HG02610 (cell line): ENCODE measurements around the gene UBE2O.

ENCODE experiments used
- ATAC-seq: cut with Tn5 transposase; IDR thresholded peaks from one replicate; pipeline ENCODE4 v1.9.1; 2021; ENCODE audit warnings: mild to moderate bottlenecking, moderate library complexity; ENCODE audit not compliant: unreplicated experiment

Gene UBE2O

DNA sequence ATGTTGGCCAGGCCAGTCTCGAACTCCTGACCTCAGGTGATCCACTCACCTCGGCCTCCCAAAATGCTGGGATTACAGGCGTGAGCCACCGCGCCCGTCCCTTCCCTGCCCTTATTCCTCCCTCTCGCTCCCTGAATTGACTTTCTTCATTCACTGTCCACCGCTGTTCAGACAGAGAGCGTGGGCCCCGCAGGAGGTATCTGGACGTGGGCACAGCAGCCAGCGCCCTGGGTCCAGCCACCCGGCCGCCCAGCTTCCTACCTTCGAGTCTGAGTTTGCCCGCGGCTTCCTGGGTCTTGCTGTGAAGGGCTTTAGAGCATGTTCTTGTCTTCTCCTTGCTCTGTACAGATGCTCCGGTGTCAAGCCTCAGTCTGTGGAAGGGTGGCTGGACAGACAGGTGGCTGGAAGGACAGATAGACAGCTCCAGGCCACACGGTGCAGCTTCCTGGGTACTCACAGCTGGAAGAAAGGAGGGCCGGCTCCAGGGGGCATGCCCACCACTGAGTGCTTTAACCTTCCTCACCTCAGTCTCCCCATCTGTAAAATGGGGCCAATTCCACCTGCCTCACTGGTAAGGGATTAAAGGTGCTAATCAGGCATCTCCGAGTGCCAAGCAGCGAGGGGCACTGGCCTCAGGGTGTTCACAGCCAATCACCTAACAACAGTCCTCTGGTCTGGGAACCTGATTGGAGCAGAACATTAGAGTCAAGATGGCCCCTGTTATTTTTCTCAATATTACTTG, 34.7 kb upstream of the UBE2O start:
- no peak for ATAC-seq

DNA sequence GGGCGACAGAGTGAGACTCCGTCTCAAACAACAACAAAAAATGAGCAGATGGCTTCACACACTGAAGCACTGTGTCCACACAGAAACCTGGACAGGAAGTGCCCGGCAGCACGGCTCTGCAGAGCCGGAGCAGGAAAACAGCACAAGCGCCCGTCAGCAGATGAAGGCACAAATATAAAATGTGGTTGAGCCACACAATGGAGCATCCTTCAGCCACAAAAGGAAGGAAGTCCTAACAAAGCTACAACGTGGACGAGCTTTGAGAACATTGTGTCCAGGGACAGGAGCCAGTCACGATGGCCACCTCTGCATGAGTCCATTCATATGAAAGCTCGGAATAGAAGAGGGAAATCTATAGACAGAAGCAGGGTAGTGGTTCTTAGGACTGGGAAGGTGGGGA, 32.6 kb upstream of the UBE2O start:
- ATAC-seq: no peak

DNA sequence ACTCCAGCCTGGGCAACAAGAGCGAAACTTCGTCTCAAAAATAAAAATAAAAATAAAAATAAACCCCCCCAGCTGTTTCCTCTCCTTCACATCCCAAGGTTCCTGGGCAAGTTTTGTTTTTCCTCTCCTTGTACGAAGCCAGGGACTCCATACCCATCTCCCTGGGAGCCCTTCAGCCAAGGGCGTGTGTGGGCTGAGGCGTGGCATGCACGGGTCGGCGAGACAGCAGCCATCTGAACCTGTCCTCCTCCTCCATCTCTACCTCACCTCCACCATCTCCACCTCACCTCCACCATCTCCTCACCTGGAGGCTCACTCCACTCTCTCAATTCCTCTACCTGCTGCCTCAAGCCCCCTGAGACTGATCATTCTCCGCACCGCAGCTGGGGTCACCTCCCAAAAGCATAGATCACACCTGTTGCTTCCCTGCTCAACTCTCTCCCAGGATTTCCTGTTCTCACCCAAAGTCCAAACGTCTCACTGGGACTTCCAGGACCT, 31.3 kb upstream of the UBE2O start:
- no peak for ATAC-seq

DNA sequence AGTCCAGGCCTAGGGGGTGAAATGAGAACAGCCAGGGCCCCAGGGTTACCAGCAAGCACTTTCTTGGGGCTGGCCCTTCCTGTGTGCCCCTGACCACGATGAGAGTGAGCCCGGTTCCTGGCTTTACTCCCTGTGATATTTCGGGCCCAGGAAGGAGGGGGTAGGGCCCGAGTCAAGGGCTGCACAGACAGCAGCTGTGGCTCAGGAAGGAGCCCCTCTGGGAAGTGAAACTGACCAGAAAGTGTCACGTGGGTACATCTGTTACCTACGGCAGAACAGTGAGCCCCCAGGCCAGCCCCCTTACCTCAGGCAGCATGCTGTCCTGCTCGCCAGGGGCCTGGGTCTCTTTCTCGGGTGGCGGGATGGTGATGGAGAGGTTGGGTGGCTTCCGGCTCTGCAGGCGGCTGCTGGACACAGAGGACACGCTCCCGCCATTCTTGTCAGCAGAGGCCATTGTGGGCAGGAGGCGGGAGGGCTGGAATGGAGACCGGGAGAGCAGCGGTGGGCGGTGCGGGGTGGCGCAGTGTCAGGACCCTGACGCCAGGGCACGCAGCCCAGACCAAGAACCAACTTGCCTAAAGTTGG, 28.2 kb upstream of the UBE2O start:
- peak; percentile 53 for ATAC-seq

DNA sequence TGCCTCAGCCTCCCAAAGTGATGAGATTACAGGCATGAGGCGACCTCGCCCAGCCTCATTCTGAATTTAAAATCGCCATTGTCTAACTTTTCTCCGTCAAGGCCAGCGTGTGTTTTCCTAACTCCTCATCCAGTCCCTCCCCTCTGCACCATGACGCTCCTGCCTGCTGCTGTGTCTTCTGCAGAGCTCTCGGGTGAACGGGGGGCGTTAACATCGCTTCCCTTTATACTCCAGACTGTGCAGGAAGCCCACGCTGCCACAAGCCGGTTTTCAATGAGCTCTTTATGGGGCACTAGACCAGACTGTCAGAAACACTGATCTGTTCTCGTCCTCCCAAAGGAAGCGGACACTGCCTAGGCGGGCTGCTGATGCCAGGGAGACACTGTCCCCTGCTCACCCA, 27.7 kb upstream of the UBE2O start:
- peak; percentile 9 for ATAC-seq

DNA sequence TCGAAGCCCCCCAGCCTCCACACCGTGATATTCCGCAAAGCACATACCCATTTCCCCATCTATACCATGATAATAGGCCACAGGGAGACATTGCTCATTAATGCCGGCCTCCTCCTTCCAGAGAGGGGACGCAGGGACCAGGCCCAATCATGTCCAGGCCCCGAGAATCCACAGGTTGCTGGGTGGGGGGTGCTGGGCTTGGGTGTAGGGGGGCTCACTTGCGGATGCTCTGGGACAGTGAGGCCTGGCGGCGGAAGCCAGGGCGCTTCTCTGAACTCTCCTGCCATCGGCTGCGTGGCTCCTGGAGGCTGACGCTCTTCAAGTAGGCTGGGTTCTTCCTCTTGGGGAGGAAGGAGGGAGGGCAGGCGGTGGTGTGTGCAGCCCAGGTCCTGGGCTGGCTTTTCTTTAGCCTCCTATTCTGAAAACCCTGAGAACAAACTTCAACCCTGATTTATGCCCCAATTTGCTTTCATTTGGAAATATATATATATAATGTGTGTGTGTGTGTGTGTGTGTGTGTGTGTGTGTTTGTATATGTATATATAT, 26.6 kb upstream of the UBE2O start:
- ATAC-seq: no peak

DNA sequence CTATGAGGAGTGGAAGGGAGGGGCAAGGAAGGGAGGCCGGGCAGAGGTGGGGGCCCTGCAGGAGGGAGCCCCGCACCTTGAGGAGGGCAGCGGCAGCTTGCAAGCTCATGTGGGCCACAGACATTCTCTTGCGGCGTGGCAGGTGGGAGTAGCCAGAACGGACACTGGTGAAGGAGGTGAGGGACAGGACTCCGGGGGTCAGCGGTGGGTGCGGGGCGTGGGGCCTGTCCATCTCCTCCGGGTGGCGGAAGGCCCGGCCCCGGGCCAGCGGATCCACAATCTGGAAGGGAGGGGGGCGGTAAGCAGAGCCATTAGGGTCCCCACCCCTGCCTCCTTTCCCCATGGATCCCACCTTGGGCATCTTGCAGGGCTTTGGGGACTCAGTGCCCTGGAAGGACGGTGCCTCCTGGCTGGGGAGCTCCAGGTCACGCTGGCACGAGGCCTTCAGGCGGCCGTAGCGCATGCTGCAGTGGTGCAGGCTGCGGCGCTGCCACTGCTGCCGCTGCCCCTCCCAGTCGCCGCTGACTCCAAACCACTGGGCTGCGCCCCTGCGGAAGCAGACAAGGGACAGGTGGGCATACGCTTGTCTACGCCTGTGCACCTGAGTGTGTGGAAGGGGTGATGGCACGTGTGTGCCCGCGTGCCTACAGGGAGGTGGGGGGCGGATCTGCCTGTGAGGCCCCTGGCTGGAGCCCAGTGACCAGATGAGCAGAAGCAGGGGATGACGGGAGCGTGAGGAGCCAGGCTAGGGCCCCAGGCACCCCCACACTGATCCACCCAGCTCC, 26.0 kb upstream of the UBE2O start:
- no peak for ATAC-seq

DNA sequence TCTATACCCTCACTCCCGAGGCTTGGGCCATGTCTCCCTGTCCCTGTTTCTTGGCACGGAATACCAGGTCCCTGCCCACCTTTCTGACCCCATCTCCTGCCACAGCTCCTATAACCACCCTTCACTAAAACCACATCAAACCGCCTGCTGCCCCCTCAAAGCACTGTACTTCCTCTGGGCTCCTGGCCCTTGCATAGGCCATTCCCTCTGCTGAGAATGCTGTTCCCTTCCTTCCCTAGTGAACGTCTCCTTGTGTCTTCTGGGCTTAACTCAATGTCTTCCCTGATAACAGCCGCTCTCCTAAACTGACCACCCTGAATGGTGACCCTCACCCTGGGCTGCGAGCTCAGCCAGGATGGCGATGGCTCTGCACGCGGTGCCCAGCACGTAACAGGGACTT, 25.1 kb upstream of the UBE2O start:
- ATAC-seq: no peak

DNA sequence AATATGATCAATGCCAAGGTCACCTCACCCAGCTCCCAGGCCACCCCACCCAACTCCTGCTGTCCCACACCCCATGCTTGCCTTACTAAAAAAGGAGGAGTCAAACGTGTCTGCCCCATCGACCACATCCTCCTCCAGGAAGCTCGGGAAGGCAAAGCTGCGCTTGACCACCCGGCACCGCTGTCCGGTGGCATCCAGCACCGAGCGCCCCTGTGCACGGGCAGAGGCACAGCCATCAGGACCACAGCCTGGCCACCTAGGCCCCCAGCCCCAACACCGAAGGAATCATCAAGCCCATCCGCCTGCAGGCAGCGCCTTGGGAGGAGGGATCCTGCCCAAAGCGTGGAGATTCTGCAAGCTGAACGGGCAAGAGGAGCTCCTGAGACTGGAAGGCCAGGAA, 24.6 kb upstream of the UBE2O start:
- ATAC-seq: no peak

DNA sequence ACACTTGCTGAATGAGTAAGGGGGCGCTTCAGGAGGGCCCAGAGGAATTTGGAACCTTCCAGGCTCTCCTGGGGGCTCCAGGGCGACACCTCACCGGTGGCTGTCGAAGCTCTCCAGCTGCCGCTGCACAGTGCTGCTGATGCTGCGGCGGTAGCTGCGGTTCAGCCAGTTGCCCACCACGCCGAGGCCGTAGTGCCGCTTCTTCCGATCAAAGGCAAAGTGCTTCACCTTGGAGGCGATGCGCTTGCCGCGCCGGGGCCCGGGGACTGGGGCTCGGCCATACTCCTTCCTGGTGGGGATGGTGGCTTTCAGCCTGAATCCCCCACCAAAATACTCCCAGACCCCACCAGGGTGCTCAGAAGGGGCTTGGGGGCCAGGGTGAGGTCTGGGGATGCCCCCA, 23.8 kb upstream of the UBE2O start:
- ATAC-seq: no peak

DNA sequence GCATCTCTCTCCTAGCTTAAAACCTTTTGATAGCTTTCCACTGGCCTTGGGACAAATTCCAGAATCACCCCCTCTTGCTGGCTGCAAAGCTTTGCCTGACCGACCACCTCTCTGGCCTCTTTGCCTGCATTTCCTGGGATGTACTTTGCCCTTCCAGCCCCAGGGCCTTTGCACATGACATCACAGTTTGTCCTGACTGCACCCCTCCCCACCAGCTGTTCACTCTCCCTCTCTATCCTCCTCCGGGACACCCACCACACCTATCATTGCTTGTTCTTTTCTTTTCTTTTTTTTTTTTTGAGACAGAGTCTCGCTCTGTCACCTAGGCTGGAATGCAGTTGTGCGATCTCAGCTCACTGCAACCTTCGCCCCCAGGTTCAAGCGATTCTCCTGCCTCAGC, 22.4 kb upstream of the UBE2O start:
- no peak for ATAC-seq

DNA sequence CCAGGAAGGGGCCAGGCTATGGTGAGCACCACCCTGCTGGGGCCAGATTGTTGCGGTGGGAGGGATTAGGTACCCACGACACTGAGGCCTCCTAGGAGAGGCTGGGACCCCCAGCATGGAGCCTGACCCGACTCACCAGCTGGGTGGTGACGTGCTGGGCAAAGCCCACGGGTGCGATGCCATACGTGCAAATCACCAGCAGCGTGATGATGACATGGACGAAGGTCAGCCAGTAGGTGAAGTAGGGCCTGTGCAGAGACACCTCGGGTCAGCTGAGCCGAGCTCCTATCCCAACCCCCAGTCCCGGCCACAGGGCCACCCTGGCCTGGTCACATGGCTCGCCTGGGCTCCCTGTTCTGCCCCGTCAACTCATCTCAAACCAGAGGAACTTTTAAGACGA, 21.9 kb upstream of the UBE2O start:
- ATAC-seq: no peak

DNA sequence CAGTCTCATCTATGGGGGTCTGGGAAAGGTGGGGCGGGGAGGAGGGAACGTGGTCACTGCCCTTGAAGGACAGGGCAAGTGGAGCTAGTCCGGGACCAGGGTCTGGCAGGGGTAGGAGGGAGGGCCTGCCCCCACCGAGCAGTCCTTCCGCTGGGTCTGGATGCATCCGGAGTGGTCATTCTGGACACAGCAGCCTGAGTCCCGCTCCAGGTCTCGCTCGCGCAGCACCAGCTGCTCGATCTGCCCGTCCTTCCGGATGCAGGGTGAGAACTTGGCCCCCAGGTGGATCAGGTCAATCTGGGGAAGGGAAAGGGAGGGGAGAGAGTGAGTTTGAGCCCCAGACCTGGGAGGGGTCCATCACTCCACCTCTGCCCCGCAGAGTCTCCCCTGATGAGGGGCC, 21.3 kb upstream of the UBE2O start:
- no peak for ATAC-seq

DNA sequence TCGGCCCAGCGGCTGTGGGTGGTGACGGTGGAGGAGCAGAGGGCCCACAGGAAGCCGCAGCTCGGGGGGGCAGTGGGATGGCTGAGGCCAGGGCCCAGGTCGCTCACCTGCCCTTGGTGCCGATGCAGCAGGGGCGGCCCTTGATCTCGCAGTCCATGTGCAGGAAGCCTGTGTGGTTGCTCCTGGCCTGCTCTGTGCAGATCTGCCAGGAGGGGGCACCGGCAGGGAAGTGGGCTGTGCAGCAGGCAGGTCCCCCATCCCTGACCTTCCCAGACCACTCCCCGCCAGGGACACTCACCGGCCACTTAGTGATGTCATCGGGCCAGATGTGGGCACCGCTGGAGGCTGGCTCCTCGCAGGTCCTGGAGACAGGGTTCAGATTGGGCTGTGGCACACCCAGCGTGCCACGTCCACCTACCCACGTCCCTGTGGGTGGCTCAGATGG, 20.6 kb upstream of the UBE2O start:
- no peak for ATAC-seq

DNA sequence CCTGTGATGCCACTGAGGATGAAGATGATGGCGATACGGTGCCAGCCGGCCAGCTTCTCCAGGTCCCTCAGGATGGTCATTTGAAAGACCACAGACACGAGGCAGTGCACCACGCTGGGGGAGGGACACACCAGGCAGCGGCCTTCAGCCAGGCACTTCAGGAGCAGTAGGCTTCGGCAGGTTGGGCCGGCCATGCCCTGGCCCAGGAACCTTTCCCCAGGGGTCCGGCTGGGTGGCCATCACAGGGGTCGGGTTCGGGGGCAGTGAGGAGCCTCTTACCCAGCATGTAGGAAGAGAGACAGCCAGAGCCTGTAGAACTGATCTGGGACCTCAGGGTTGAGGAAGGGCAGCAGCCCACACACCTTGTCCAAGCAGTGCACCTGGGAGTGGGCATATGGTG, 19.8 kb upstream of the UBE2O start:
- no peak for ATAC-seq

DNA sequence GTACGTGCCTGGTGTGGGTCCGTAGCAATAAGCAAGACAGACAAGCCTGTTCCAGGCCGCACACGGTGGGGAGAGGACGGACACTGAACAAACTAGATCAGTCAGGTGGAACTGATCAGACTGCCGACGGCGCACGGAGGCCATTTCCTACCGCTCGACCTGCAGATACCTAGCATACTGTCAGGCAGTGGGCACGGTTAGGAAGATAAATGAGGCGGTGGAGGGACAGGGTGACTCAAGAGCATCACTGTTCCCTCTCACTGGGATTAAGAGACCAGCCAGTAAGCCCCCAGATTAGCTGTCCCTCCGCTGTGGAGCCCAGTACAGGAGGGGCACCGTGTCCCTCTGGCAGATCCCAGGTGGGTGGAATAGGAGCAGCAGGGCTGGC, 19.3 kb upstream of the UBE2O start:
- no peak for ATAC-seq

DNA sequence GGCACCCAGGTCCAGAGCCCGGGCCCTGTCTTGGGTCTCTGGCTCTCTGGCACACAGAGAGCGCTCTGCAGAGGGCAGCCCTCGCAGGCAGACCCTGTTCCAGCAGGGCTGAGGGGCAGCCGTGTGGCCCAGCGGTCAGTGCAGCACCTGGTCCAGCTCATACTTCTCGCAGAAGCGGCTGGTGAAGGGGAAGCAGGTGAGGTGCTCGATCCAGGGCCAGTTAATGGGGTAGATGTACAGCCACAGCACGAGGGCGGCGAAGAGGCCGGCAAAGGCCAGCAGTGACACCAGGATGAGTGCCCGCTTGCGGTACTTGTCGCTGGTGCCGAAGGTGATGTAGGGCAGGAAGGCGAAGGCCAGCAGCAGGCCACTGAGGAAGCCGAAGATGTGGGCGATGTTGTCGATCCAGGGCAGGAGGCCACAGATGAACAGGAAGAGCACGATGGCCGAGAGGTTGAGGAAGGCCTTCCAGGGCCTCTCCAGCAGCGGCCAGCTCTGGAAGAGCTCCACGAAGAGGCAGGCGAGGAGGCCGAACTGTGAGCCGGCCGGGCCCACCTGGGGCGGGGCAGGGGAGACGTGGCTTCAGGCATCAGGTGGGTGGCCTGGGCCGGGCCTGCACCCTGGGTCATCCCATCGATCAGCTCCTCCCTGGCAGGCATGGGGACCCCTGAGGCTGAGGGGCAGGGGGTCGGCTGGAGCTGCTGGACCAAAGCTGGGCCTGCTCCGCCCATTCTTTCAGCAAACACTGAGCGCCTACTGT, 18.7 kb upstream of the UBE2O start:
- ATAC-seq: no peak

DNA sequence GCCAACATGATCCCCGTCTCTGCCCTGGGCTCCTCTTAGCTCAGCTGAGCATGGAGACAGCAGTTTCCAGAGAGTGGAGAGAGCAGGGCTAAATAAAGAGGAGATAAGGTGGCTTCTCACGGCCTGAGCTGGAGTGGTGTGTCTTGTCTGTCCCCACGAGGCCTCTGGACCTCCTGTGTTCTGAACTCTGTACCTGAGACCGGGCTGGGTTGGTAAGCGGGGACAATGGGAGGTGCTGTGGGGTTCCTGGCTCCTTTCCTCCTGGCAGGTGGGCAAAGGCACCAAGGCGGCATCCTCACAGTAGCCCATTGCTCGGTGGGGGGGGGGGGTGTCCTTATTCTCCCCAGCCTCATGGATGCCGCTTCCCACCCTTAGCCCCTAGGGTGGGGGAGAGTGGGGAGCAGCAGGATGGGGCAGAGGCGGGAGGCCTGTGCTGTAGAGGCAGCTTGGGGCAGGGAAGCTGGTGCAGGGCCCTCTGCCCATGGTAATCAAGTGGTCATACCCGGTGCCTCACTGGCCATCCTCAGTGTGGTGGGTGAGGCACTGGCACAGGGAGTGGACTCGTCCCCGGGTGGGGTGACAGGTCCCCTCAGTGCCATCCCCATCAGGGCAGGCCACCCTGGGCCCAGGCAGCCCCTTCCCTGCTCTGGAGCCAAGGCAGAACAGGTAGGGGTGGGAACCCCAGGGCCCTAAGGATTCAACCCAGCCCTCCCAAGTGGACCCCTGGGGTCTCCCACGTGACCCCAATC, 17.2 kb upstream of the UBE2O start:
- no peak for ATAC-seq

DNA sequence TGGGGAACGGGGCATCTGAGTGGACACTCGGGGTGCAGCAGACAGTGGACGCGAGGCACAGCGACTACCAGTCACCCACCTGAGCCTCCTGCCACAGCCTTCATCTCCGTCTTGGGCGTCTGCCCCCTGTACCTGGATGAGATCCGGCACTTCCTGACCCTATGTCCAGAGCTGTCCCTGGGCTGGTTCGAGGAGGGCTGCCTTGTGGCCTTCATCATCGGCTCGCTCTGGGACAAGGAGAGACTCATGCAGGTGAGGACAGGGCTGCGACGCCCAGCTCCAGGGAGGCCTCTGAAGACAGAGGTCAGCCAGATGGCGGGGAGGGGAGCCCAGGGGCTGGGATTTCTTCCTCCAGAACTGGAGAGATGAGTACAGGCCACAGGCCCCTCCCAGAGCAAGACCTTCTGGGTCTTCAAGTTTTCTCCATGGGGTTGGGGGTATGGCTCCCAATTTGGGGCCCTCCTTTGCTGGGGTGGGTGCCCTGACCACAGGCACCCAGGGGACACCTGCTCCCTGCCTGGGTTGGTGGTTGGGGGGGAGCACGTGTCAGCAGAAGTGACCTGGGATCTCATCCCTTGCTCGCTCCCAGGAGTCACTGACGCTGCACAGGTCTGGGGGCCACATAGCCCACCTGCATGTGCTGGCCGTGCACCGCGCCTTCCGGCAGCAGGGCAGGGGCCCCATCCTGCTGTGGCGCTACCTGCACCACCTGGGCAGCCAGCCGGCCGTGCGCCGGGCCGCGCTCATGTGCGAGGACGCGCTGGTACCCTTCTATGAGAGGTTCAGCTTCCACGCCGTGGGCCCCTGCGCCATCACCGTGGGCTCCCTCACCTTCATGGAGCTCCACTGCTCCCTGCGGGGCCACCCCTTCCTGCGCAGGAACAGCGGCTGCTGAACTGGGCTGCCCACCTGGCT, 16.4 kb upstream of the UBE2O start:
- no peak for ATAC-seq
